DMS79 treated with DMSO at 0.1 percent for 48 hours (cell line): ENCODE results near the gene CPXM1.
"Not testable (repeated sequence)": the region's sequence is repeated elsewhere in the genome, so short reads cannot be mapped to it uniquely, and the experiment has no call there.

Experiments used
- DNase-seq: peaks from one replicate; lab custom pipeline; 2025; lab: John Stamatoyannopoulos, UW

Gene CPXM1

GRCh38 chr20:2800521-2801285, at the start of gene CPXM1:
CPXM1 (minus strand) TSS chr20:2800627; CDS start chr20:2800572, 55 bp downstream.
- peak; percentile 42 for DNase-seq

GRCh38 chr20:2849529-2849928, 49.1 kb upstream of the CPXM1 start:
- DNase-seq, result no peak

- DNase-seq, result no peak
Observed at GRCh38 chr20:2847802-2848201, 47.4 kb upstream of the CPXM1 start.

GRCh38 chr20:2846698-2847097, 46.3 kb upstream of the CPXM1 start:
- no peak for DNase-seq

GRCh38 chr20:2845607-2846006, 45.2 kb upstream of the CPXM1 start:
- DNase-seq, result no peak

GRCh38 chr20:2840967-2841531, 40.6 kb upstream of the CPXM1 start:
- peak; percentile 10 for DNase-seq

GRCh38 chr20:2840138-2840966, 39.9 kb upstream of the CPXM1 start, which contains the start of the genes PCED1A and VPS16:
PCED1A (minus strand) TSS chr20:2840655; CDS start chr20:2839912, 743 bp downstream.
VPS16 (plus strand) TSS chr20:2840745; CDS start chr20:2840775, 30 bp downstream.
- DNase-seq, result peak; percentile 52

GRCh38 chr20:2839732-2840137, 39.3 kb upstream of the CPXM1 start:
- no peak for DNase-seq

- DNase-seq, result no peak
Observed at GRCh38 chr20:2838847-2839671, 38.6 kb upstream of the CPXM1 start.

GRCh38 chr20:2838170-2838797, 37.9 kb upstream of the CPXM1 start:
- no peak for DNase-seq

- no peak for DNase-seq
Observed at GRCh38 chr20:2837221-2837960, 37.0 kb upstream of the CPXM1 start.

GRCh38 chr20:2836035-2836434, 35.6 kb upstream of the CPXM1 start:
- no peak for DNase-seq

GRCh38 chr20:2835331-2835796, 34.9 kb upstream of the CPXM1 start:
- DNase-seq, result no peak

GRCh38 chr20:2834401-2835110, 34.1 kb upstream of the CPXM1 start:
- no peak for DNase-seq

GRCh38 chr20:2833761-2834160, 33.3 kb upstream of the CPXM1 start:
- no peak for DNase-seq

GRCh38 chr20:2831206-2831605, 30.8 kb upstream of the CPXM1 start:
- DNase-seq, result not testable (repeated sequence)

GRCh38 chr20:2829376-2829775, 28.9 kb upstream of the CPXM1 start:
- DNase-seq, result no peak

- DNase-seq, result no peak
Observed at GRCh38 chr20:2826655-2827054, 26.2 kb upstream of the CPXM1 start.

- no peak for DNase-seq
Observed at GRCh38 chr20:2825761-2826160, 25.3 kb upstream of the CPXM1 start.

- no peak for DNase-seq
Observed at GRCh38 chr20:2822073-2822472, 21.6 kb upstream of the CPXM1 start.
